Measurements from ENCODE around the gene RPS3. TPM values are rescaled to one million over a fixed set of nuclear protein-coding genes. Genes with fewer than 3 reads are reported as not detected.

RPS3 gene
- total RNA-seq, 2 experiments from 2014 or later, result 4,132 to 4,264 TPM

DNA sequence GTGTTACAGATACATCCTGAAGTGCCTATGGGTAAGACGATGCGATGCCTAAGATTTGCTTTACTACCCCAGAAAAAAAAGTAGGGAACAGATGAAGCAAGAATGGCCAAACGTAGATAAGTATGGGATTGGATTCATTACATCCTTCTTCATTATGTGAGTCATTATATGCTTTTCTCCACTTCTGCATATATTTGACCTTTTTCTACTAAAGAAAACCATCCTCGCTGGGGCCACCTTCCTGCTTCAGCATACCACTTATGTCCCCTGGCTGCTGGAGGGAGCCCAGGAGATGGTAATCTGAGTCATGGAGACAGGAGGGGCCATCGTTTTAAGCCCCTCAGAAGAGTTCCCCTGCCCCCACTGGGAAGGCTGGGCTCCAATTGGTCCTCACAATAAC is 48.1 kb downstream of the RPS3 start:
- Mint-ChIP-seq H3K4me1 (no peaks in the 10 kb centered on the region), H3K4me3 (no peak overlapping the region), H3K27ac (no peak overlapping the region), H3K36me3 (no peaks in the 10 kb centered on the region), H3K9me3 (no peaks in the 10 kb centered on the region), H3K27me3 (no peaks in the 10 kb centered on the region)
- DNase-seq, result no peak

DNA sequence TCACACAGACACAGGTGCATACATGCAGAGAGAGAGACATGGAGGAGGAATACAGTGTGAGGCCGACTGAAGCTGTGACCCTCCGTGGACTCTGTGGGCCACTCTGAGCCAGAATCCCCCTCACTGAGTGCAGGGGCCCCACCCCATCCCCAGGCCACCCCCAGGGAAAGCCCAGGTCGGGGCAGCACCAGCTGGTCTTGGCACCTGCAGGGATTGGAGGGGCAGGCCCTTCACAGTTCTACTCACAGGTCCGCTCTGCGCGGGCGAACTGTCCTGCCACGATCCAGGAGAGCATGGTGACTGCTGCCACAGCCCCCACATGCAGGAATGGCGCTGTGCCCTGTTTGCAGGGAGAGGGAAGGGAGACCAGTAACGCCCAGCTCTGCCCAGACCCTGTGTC is 50.0 kb downstream of the RPS3 start:
- Mint-ChIP-seq H3K9me3 (no peaks in the 10 kb centered on the region), H3K36me3 (no peaks in the 10 kb centered on the region), H3K27me3 (no peaks in the 10 kb centered on the region), H3K27ac (no peak overlapping the region), H3K4me1 (no peaks in the 10 kb centered on the region), H3K4me3 (no peak overlapping the region)
- no peak for DNase-seq

DNA sequence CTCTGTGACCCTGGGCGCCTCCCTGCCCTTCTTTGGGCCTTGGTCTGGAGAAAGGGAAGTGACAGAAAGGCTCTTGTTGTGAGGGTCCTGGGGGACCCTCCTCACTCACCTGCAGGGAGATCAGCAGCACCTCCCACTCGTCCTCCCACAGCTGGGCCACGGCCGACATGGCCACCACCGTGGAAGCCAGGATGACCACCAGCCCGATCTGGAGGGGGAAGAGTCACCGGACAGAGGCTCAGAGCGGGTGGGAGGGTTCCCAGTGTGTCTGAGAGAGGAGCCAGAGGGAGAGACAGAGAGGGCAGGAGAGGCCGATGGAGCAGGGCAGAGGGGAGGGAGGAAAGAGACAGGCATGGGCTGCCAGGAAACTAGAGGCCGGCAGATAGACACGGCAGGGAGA is 50.5 kb downstream of the RPS3 start:
- no peak overlapping the region for H3K27ac Mint-ChIP-seq
- H3K4me1 Mint-ChIP-seq, result no peaks in the 10 kb centered on the region
- H3K4me3 Mint-ChIP-seq, result no peak overlapping the region
- no peaks in the 10 kb centered on the region for H3K27me3 Mint-ChIP-seq
- no peaks in the 10 kb centered on the region for H3K36me3 Mint-ChIP-seq
- no peak for DNase-seq
- H3K9me3 Mint-ChIP-seq, result no peaks in the 10 kb centered on the region

DNA sequence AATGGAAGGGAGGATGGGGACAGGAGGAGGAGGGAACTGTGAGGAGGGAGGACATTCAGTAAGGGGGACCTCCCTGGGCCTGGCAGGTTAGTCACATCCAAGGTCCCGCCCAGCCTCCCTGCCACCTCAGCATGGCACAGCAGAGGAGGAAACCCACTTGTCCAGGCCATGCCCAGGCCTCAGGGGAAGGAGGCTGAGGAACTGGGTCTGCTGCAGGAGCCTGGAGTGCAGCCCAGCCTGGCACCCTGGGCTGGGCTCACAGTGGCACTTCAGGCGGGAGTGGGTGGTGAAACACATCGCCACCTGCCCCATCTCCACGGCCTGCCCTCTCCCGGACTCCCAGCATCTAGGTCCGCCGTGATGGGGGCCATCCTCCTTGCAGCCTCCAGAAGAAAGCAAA is 50.9 kb downstream of the RPS3 start:
- Mint-ChIP-seq H3K9me3 (no peaks in the 10 kb centered on the region), H3K4me1 (no peaks in the 10 kb centered on the region), H3K4me3 (no peak overlapping the region), H3K27ac (no peak overlapping the region), H3K36me3 (no peaks in the 10 kb centered on the region), H3K27me3 (no peaks in the 10 kb centered on the region)
- DNase-seq, result no peak

DNA sequence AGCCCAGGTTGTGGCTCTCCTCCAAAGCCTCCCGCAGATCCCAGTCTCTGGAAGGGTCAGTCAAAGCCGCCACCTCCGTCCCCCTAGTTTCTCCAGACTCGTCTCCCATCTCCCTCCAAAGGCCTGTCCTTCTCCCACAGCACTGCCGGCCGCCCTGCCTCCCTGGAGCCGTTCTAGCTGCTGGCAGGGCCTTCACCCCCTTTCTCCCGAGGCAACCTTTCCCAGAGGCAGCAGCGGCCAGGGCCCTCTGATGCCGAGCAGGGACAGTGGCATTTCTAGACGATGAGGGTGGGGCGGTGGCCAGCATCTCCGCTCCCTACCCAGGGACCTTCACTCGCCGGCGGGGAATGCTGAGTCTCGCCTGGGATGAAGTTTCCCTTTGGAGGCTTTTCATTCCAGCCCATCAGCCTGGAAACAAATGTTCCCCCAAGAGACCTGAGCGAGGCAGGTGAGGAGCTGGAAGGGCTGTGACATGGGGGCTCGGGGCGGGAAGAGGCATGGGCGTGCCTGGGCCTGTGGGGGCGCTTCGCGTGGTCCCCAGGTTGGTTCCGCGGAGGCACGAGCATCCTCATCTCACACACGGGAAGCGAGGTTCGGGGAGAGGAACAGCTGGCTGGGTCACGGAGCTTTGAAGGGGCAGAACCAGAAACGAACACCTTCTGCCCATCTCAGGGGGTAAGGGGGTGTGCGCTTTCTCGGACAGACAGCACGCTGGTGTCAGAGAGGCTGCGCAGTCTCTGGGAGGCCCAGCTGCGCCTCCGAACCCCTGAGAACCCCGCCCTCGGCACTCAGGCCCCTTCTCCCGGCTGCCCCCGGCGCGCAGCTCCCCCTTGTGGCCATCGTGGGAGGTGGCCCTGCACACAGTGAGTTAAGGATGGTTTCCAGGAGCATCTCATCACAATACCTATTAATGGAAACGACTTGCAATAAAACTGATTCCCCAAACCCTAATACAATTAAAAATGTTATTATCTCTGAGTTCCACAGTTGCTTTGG is 51.8 kb downstream of the RPS3 start:
- H3K27ac Mint-ChIP-seq, result no peak overlapping the region
- DNase-seq, result peak; percentile 51
- H3K4me3 Mint-ChIP-seq, result no peak overlapping the region
- no peaks in the 10 kb centered on the region for H3K36me3 Mint-ChIP-seq
- H3K27me3 Mint-ChIP-seq, result no peaks in the 10 kb centered on the region
- no peaks in the 10 kb centered on the region for H3K9me3 Mint-ChIP-seq
- H3K4me1 Mint-ChIP-seq, result no peaks in the 10 kb centered on the region

DNA sequence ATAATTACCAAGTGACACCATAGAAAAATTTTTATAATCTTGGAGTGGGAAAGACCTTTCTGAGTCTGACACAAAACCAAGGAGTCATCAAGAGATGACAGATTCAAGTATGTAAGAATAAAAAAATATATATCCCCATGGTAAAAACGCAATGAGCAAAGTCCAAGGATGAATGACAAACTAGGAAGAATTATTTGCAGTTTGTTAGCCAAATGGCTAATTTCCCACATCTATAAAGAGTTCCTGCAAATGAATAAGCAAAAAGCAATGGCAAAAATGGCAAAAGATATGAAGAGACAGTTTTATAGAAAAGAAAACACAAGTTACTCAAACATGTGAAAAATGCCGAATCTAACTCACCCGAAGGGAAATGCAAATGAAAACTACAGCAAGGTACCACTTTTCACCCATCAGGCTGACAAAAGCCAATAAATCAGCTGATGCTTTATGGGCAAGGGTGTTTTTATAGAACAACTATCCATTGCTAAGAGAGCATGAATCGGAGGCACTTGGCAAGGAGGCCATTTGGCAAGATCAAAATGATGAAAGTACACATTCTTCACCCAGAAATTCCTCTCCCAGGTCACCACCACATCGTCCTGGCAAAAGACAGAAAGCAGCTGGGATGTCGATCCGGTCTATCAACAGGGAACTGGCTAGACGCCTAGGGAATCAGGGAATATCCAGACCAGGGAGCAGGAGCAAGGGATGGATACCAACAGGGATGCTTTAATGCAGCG is 54.8 kb downstream of the RPS3 start:
- Mint-ChIP-seq H3K27me3 (no peaks in the 10 kb centered on the region), H3K36me3 (no peaks in the 10 kb centered on the region), H3K9me3 (no peaks in the 10 kb centered on the region), H3K27ac (no peak overlapping the region), H3K4me1 (no peaks in the 10 kb centered on the region), H3K4me3 (no peak overlapping the region)
- DNase-seq, result no peak

DNA sequence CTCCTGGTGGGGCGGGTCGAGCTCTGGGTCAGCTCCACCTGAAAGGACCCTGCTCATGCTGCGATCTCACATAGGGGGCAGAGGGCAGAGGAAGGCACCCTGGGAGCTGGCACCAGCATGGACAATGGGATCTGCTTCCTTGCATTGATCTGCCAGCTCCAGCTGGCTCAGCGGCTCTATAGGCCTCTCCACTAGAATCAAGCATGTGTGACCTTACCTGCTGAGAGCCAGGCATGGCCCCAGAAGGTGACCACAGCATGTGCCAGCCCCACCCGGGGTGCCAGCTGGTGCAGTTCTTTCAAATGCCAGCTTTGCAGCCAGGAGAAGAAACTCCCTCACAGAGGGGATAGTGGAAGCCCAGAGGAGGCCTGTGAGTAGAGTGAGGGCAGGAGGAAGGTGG is 55.7 kb downstream of the RPS3 start:
- no peaks in the 10 kb centered on the region for H3K9me3 Mint-ChIP-seq
- no peaks in the 10 kb centered on the region for H3K27me3 Mint-ChIP-seq
- no peak overlapping the region for H3K27ac Mint-ChIP-seq
- H3K4me3 Mint-ChIP-seq, result no peak overlapping the region
- DNase-seq, result no peak
- no peaks in the 10 kb centered on the region for H3K36me3 Mint-ChIP-seq
- no peaks in the 10 kb centered on the region for H3K4me1 Mint-ChIP-seq

Other genes with a start within 250 kb of the RPS3 start
- not detected for gene SLCO2B1, start 248.4 kb upstream of the RPS3 start, total RNA-seq
- under 1 TPM; 0.20 to 0.45 TPM for gene TPBGL, start 158.7 kb upstream of the RPS3 start, total RNA-seq
- gene ARRB1, start 47.9 kb upstream of the RPS3 start, total RNA-seq, result 10 to 100 TPM; 25.6 to 26.3 TPM
- gene KLHL35, start 33.7 kb downstream of the RPS3 start, total RNA-seq, result under 1 TPM; 0.21 to 0.58 TPM
- 1 to 10 TPM; 5.9 to 6.6 TPM for gene GDPD5, start 126.4 kb downstream of the RPS3 start, total RNA-seq
- 10 to 100 TPM; 18.9 to 19.4 TPM for gene SERPINH1, start 162.7 kb downstream of the RPS3 start, total RNA-seq